GM23338 (cell line): Measurements from ENCODE around the gene ZBTB45. TPM values are rescaled to one million over a fixed set of nuclear protein-coding genes. Genes with fewer than 3 reads are reported as not detected.

Experiments used
- CREB1 ChIP-seq: fragments of 250-450 bp; sonication (Bioruptor Pico); IDR thresholded peaks from 2 replicates; pipeline ENCODE4 v1.5.0; 2020; ENCODE audit warnings: low read depth, mild to moderate bottlenecking, moderate library complexity
- CTCF ChIP-seq, 2 experiments: fragments of 200-600 bp in 1 of 2; sonication (generic) in 1 of 2; conservative IDR thresholded peaks; 2 replicates each; pipeline versions ENCODE4 v1.5.1 to v1.6.1; 2016 to 2017; ENCODE audit warnings: antibody characterized with exemption in 2 of 2, low read depth in 2 of 2, mild to moderate bottlenecking in 2 of 2, moderate library complexity in 1 of 2
- EZH2phosphoT487 ChIP-seq: fragments of 200-600 bp; sonication (generic); IDR thresholded peaks from one replicate; pipeline ENCODE4 v1.8.1; 2018; ENCODE audit warnings: antibody characterized with exemption; ENCODE audit not compliant: unreplicated experiment
- JUNB ChIP-seq: IDR thresholded peaks from one replicate; pipeline ENCODE4 v1.6.1; 2016; ENCODE audit warnings: antibody characterized with exemption; ENCODE audit not compliant: unreplicated experiment
- polyA plus RNA-seq: library from polyadenylated mRNA; unstranded; fragments of >200 nt; fragmentation: Nextera tagmentation; extraction: Ambion mirVana; gene quantifications from 2 replicates; pipeline ENCODE4 v1.2.1, GENCODE V29; 2016
- total RNA-seq: library from RNA; depleted of rRNA; stranded (reverse); fragments of >200 nt; shearing (Covaris generic); gene quantifications from 2 replicates; pipeline ENCODE4 v1.2.3, GENCODE V29; 2014
- TF ChIP-seq, protein P1 (sequence below): fragments of 250-450 bp; sonication (Bioruptor Pico); IDR thresholded peaks from 2 replicates; pipeline ENCODE4 v1.5.0; 2020; ENCODE audit warnings: mild to moderate bottlenecking, moderate library complexity
- TF ChIP-seq, protein P2 (sequence below): IDR thresholded peaks from 2 replicates; pipeline ENCODE4 v1.6.1; 2016; ENCODE audit warnings: antibody characterized with exemption

The ZBTB45 gene
- total and polyA plus RNA-seq, 2 experiments from 2014 or later, result 9.5 to 10.4 TPM

GRCh38 chr19:58474997-58475713 is 44.5 kb downstream of the ZBTB45 start (continued):
- TF ChIP-seq, protein P1, sequence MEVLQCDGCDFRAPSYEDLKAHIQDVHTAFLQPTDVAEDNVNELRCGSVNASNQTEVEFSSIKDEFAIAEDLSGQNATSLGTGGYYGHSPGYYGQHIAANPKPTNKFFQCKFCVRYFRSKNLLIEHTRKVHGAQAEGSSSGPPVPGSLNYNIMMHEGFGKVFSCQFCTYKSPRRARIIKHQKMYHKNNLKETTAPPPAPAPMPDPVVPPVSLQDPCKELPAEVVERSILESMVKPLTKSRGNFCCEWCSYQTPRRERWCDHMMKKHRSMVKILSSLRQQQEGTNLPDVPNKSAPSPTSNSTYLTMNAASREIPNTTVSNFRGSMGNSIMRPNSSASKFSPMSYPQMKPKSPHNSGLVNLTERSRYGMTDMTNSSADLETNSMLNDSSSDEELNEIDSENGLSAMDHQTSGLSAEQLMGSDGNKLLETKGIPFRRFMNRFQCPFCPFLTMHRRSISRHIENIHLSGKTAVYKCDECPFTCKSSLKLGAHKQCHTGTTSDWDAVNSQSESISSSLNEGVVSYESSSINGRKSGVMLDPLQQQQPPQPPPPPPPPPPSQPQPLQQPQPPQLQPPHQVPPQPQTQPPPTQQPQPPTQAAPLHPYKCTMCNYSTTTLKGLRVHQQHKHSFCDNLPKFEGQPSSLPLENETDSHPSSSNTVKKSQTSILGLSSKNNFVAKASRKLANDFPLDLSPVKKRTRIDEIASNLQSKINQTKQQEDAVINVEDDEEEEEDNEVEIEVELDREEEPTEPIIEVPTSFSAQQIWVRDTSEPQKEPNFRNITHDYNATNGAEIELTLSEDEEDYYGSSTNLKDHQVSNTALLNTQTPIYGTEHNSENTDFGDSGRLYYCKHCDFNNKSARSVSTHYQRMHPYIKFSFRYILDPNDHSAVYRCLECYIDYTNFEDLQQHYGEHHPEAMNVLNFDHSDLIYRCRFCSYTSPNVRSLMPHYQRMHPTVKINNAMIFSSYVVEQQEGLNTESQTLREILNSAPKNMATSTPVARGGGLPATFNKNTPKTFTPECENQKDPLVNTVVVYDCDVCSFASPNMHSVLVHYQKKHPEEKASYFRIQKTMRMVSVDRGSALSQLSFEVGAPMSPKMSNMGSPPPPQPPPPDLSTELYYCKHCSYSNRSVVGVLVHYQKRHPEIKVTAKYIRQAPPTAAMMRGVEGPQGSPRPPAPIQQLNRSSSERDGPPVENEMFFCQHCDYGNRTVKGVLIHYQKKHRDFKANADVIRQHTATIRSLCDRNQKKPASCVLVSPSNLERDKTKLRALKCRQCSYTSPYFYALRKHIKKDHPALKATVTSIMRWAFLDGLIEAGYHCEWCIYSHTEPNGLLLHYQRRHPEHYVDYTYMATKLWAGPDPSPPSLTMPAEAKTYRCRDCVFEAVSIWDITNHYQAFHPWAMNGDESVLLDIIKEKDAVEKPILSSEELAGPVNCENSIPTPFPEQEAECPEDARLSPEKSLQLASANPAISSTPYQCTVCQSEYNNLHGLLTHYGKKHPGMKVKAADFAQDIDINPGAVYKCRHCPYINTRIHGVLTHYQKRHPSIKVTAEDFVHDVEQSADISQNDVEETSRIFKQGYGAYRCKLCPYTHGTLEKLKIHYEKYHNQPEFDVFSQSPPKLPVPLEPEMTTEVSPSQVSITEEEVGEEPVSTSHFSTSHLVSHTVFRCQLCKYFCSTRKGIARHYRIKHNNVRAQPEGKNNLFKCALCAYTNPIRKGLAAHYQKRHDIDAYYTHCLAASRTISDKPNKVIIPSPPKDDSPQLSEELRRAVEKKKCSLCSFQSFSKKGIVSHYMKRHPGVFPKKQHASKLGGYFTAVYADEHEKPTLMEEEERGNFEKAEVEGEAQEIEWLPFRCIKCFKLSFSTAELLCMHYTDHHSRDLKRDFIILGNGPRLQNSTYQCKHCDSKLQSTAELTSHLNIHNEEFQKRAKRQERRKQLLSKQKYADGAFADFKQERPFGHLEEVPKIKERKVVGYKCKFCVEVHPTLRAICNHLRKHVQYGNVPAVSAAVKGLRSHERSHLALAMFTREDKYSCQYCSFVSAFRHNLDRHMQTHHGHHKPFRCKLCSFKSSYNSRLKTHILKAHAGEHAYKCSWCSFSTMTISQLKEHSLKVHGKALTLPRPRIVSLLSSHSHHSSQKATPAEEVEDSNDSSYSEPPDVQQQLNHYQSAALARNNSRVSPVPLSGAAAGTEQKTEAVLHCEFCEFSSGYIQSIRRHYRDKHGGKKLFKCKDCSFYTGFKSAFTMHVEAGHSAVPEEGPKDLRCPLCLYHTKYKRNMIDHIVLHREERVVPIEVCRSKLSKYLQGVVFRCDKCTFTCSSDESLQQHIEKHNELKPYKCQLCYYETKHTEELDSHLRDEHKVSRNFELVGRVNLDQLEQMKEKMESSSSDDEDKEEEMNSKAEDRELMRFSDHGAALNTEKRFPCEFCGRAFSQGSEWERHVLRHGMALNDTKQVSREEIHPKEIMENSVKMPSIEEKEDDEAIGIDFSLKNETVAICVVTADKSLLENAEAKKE, result no peak
- TF ChIP-seq EZH2phosphoT487 (no peak), CREB1 (CRISPR knock-in tag) (no peak), CTCF (conservative IDR thresholded peaks at IDR 0.05; ENCODE audit: low read depth in 2 of 2) (no peak), JUNB (no peak)
- TF ChIP-seq, protein P2, sequence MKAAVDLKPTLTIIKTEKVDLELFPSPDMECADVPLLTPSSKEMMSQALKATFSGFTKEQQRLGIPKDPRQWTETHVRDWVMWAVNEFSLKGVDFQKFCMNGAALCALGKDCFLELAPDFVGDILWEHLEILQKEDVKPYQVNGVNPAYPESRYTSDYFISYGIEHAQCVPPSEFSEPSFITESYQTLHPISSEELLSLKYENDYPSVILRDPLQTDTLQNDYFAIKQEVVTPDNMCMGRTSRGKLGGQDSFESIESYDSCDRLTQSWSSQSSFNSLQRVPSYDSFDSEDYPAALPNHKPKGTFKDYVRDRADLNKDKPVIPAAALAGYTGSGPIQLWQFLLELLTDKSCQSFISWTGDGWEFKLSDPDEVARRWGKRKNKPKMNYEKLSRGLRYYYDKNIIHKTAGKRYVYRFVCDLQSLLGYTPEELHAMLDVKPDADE, result no peak
